Measurements from ENCODE around the gene RAD1.

DNA sequence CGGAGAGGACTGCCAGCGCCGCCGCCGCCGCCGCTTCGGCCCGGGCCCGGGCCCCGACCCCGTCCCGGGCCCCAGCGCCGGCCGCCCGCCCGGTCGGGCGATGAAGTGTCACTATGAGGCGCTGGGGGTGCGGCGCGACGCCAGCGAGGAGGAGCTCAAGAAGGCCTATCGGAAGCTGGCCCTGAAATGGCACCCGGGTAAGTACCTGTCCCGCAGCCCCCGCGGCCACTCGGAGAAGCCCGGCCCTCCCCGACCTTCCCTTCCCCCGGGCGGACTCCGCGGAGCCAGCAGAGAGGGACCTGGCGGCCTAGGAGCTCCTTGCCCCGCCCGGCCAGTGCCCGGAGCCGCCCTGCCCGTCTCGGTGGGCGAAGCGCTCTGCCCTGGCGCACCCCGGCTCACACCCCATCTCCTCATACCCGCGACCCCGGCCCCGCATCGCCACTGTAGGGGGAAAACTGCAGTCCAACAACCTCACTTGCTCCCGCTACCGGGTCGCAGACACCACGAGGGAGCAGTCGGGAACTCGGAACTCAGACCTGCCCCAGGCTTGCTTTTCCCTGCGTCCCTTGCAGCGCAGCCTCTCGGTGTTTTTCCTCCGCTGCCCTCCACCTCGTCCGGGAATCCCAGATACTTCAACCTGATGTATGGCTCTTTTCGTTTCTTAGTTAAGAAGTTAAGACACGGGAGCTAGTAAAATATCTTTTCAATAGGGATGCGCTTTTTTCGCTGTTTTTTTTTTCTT, 14.6 kb upstream of the RAD1 start:
- no peak for TF ChIP-seq CTCF (IDR thresholded peaks at IDR 0.05; ENCODE audit: insufficient read depth, low read depth, low read length)
- TF ChIP-seq EZH2 (IDR thresholded peaks at IDR 0.05; ENCODE audit: insufficient read depth, low read length) = no peak
